Peyer's patch (tissue), 4 donors: Measurements from ENCODE around the gene CADPS2. TPM values are rescaled to one million over a fixed set of nuclear protein-coding genes. Genes with fewer than 3 reads are reported as not detected.

Source experiments
- DNase-seq, 3 donors: peaks; one replicate each; pipeline ENCODE4 v3.0.0-alpha.2; 2017 to 2019
- H3K27ac ChIP-seq, 4 donors: fragments of 200-600 bp; sonication (generic); one replicate each; pipeline ENCODE4 v1.5.1; 2016 to 2019
- H3K27me3 ChIP-seq, 2 donors: fragments of 200-600 bp; sonication (generic); one replicate each; pipeline ENCODE4 v1.5.1; 2019
- H3K36me3 ChIP-seq, 3 donors: fragments of 200-600 bp; sonication (generic); one replicate each; pipeline ENCODE4 v1.5.1; 2016 to 2019
- H3K4me1 ChIP-seq, 4 donors: fragments of 200-600 bp; sonication (generic); one replicate each; pipeline ENCODE4 v1.5.1; 2016 to 2019
- H3K4me3 ChIP-seq, 4 donors: fragments of 200-600 bp; sonication (generic); 1 replicate in 3 of 4; 2 replicates in 1 of 4; pipeline ENCODE4 v1.5.1; 2016 to 2019; ENCODE audit warnings: mild to moderate bottlenecking in 1 of 4
- H3K9me3 ChIP-seq, 4 donors: fragments of 200-600 bp; sonication (generic); one replicate each; pipeline ENCODE4 v1.5.1; 2016 to 2019; ENCODE audit warnings: mild to moderate bottlenecking in 1 of 4
- POLR2A ChIP-seq, 2 donors: fragments of 450-650 bp; IDR thresholded peaks; one replicate each; pipeline ENCODE4 v1.5.1; 2017; ENCODE audit warnings: antibody characterized with exemption in 2 of 2, mild to moderate bottlenecking in 2 of 2, moderate library complexity in 2 of 2
- total RNA-seq, 4 donors: library from RNA; depleted of rRNA; stranded (reverse); fragments of >200 nt; gene quantifications; one replicate each; pipeline ENCODE4 v1.1.0, GENCODE V29; 2016
- TF ChIP-seq, protein P1 (sequence below), 6 experiments: fragments of 450-650 bp in 4 of 6; fragments of 200-600 bp in 2 of 6; sonication (generic) in 1 of 6; IDR thresholded peaks; one replicate each; pipeline ENCODE4 v1.5.1; 2017 to 2019; ENCODE audit warnings: antibody characterized with exemption in 6 of 6, mild to moderate bottlenecking in 3 of 6, moderate library complexity in 1 of 6

The CADPS2 gene
- total RNA-seq, 4 donors from 2014 or later = 11.4 to 21.5 (median 16.5) TPM

DNA sequence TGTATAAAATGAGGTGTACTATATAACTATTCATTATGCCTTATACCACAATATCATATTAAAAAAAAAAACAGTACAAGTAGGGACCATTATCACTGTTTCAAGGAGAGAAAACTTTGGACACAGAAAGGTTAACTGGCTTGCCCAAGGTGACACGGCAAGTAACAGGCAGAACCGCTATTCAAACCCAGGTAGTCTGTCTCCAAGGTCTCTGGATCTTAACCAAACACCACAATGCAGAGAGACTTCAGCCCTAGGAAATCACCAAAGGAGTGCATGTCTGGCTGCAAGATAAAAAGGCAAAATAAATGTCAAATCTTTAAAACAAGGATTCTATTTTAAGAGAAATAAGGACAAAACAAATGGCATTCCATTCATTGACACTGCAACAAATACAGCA is 56.3 kb downstream of the CADPS2 start:
- TF ChIP-seq, protein P1, sequence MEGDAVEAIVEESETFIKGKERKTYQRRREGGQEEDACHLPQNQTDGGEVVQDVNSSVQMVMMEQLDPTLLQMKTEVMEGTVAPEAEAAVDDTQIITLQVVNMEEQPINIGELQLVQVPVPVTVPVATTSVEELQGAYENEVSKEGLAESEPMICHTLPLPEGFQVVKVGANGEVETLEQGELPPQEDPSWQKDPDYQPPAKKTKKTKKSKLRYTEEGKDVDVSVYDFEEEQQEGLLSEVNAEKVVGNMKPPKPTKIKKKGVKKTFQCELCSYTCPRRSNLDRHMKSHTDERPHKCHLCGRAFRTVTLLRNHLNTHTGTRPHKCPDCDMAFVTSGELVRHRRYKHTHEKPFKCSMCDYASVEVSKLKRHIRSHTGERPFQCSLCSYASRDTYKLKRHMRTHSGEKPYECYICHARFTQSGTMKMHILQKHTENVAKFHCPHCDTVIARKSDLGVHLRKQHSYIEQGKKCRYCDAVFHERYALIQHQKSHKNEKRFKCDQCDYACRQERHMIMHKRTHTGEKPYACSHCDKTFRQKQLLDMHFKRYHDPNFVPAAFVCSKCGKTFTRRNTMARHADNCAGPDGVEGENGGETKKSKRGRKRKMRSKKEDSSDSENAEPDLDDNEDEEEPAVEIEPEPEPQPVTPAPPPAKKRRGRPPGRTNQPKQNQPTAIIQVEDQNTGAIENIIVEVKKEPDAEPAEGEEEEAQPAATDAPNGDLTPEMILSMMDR (IDR thresholded peaks at IDR 0.05) = no peak
- no peak for TF ChIP-seq POLR2A (IDR thresholded peaks at IDR 0.05)
- H3K27me3 ChIP-seq = no peaks in the 10 kb centered on the region
- no peaks in the 10 kb centered on the region for H3K4me1 ChIP-seq
- no peak overlapping the region for H3K27ac ChIP-seq
- H3K36me3 ChIP-seq = no peaks in the 10 kb centered on the region
- DNase-seq = no peak
- H3K9me3 ChIP-seq = no peaks in the 10 kb centered on the region
- no peak overlapping the region for H3K4me3 ChIP-seq

DNA sequence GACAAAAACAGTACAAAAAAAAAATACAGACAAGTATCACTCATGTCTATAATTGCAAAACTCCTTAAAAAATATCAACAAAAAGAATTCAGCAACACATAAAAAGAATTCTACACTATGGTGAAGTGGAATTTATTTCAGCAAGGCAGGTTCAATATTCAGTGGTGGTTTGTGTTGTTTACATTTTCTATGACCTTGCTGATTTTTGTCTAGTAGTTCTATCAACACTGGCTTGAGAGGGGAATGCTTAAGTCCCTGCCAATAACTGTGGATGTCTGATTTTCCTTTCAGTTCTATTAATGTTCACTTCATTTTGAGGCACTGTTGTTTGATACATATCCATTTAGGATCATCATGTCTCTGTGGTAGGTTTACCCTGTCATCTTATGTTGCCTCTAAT is 58.5 kb downstream of the CADPS2 start:
- H3K27ac ChIP-seq = no peak overlapping the region
- no peaks in the 10 kb centered on the region for H3K36me3 ChIP-seq
- TF ChIP-seq POLR2A (IDR thresholded peaks at IDR 0.05) = no peak
- TF ChIP-seq, protein P1 (IDR thresholded peaks at IDR 0.05) = no peak
- no peak for DNase-seq
- H3K4me3 ChIP-seq = no peak overlapping the region
- H3K9me3 ChIP-seq = no peaks in the 10 kb centered on the region
- no peaks in the 10 kb centered on the region for H3K4me1 ChIP-seq
- H3K27me3 ChIP-seq = no peaks in the 10 kb centered on the region

DNA sequence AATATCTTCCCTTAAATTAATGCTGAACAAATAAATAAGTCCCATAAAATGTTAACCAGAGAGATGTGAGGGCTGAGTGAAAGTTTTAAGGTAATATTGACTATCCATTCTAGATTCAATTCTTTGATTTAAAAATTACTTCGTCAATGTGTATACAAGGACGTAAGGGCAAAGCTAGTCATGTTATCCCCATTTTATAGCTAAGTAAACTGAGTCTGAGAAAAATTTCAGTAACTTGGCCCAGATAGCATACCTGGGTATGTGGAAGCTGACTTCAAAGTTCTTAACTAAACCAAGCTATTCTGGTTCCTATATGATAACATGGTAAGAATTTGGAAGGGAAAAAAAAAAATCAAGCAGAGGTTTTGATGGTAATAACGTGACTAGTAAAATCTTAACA is 72.4 kb downstream of the CADPS2 start:
- H3K4me3 ChIP-seq = no peak overlapping the region
- H3K27ac ChIP-seq = no peak overlapping the region
- no peak for TF ChIP-seq POLR2A (IDR thresholded peaks at IDR 0.05)
- TF ChIP-seq, protein P1 (IDR thresholded peaks at IDR 0.05) = no peak
- no peaks in the 10 kb centered on the region for H3K27me3 ChIP-seq
- no peaks in the 10 kb centered on the region for H3K36me3 ChIP-seq
- H3K9me3 ChIP-seq = no peaks in the 10 kb centered on the region
- no peaks in the 10 kb centered on the region for H3K4me1 ChIP-seq
- no peak for DNase-seq

DNA sequence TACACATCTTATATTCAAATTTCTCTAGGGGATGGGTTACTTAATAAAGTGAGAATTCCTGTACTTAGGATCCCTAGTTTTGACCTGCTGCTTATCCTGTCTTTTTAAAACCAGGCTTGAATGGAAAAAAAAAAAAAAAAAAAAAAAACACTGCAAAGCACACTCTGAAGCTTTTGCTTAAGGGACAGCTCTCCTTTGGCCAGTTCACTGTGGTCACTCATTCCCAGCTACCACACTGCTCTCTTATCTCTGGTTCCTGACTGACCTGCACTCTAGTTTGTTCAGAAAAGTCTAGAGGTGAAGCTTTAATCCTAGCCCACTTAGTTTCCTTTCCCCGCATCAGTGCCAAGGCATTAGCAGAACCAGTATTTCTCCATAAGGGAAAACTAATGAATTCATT is 82.4 kb downstream of the CADPS2 start:
- H3K36me3 ChIP-seq = no peaks in the 10 kb centered on the region
- DNase-seq = no peak
- H3K27ac ChIP-seq = no peak overlapping the region
- TF ChIP-seq, protein P1 (IDR thresholded peaks at IDR 0.05) = no peak
- no peak for TF ChIP-seq POLR2A (IDR thresholded peaks at IDR 0.05)
- no peaks in the 10 kb centered on the region for H3K4me1 ChIP-seq
- no peaks in the 10 kb centered on the region for H3K9me3 ChIP-seq
- H3K4me3 ChIP-seq = no peak overlapping the region
- H3K27me3 ChIP-seq = no peaks in the 10 kb centered on the region

DNA sequence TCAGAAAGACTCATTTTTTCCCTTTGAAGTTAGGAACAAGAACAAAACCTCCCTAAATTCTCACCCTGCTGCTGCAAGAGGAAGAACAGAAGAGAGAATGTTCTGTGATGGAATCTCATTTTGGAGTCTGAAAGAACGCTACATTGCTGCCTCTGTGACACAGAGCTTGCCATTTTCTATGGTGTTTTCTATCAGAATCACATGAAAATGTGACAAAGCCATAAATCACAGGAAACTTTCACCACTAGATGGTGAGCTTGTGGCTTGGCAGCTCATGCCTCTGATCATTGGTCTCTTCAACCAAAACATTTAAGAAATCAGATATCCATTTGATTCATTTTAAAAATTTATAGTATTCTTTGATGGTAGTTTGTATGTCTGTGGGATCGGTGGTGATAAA is 82.9 kb downstream of the CADPS2 start:
- Histone ChIP-seq H3K36me3 (no peaks in the 10 kb centered on the region), H3K4me1 (no peaks in the 10 kb centered on the region), H3K9me3 (no peaks in the 10 kb centered on the region), H3K27ac (no peak overlapping the region), H3K27me3 (no peaks in the 10 kb centered on the region), H3K4me3 (no peak overlapping the region)
- no peak for DNase-seq
- TF ChIP-seq, protein P1 (IDR thresholded peaks at IDR 0.05) = peak in 4 of 6 experiments; percentile 8 to 36 (median 24)
- no peak for TF ChIP-seq POLR2A (IDR thresholded peaks at IDR 0.05)

DNA sequence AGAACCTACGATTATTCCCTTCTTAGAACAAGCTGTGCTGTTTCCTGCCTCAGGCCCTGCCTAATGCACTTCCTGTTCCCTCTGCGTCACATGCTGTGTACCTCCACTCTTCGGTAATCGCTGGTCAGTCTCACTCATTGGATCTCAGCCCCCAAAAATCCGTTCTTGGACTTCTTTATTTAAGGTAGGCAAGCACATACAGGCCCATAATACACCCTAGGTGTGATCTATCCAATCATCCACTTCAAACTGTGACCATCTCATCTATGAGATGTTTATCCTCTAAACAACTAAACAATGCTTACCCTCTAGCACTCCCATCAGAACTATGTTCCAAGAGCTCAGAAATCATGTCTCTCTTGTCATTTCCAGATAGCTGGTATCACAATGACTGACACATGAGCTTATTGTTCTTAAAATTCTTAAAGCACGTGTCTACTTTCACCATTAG is 83.9 kb downstream of the CADPS2 start:
- no peaks in the 10 kb centered on the region for H3K36me3 ChIP-seq
- TF ChIP-seq, protein P1 (IDR thresholded peaks at IDR 0.05) = no peak
- no peak for TF ChIP-seq POLR2A (IDR thresholded peaks at IDR 0.05)
- no peak overlapping the region for H3K4me3 ChIP-seq
- H3K27me3 ChIP-seq = no peaks in the 10 kb centered on the region
- no peaks in the 10 kb centered on the region for H3K9me3 ChIP-seq
- no peak overlapping the region for H3K27ac ChIP-seq
- no peaks in the 10 kb centered on the region for H3K4me1 ChIP-seq
- no peak for DNase-seq
